Activated CD8-positive, alpha-beta memory T cell treated with anti-CD3 and anti-CD28 coated beads for 24 hours (primary cell): Measurements from ENCODE around the gene PTPN20.
"Not testable (repeated sequence)": the region's sequence is repeated elsewhere in the genome, so short reads cannot be mapped to it uniquely, and the experiment has no call there.

Experiments used
- DNase-seq: peaks from one replicate; pipeline ENCODE4 v3.0.0-alpha.2; 2020

The PTPN20 gene

GRCh38 chr10:46911144-46911876 is at the start of gene PTPN20:
Gene PTPN20 (plus strand): TSS chr10:46911428. CDS start chr10:46932500, 21,072 bp downstream.
- not testable (repeated sequence) for DNase-seq

GRCh38 chr10:46869716-46870115 is 41.5 kb upstream of the PTPN20 start:
- DNase-seq = not testable (repeated sequence)

GRCh38 chr10:46871583-46871982 is 39.6 kb upstream of the PTPN20 start:
- DNase-seq = not testable (repeated sequence)

- DNase-seq = not testable (repeated sequence)
These were observed 35.9 kb upstream of the PTPN20 start for GRCh38 chr10:46875304-46875703.

GRCh38 chr10:46876773-46877172 is 34.5 kb upstream of the PTPN20 start:
- not testable (repeated sequence) for DNase-seq

GRCh38 chr10:46878761-46879160 is 32.5 kb upstream of the PTPN20 start:
- not testable (repeated sequence) for DNase-seq

GRCh38 chr10:46890813-46891611 is 20.2 kb upstream of the PTPN20 start:
- DNase-seq = not testable (repeated sequence)

GRCh38 chr10:46896762-46897692 is 14.2 kb upstream of the PTPN20 start:
- DNase-seq = not testable (repeated sequence)

GRCh38 chr10:46901247-46901646 is 10.0 kb upstream of the PTPN20 start:
- not testable (repeated sequence) for DNase-seq

GRCh38 chr10:46903874-46904273 is 7.4 kb upstream of the PTPN20 start:
- DNase-seq = not testable (repeated sequence)

GRCh38 chr10:46906359-46906758 is 4.9 kb upstream of the PTPN20 start:
- DNase-seq = not testable (repeated sequence)

GRCh38 chr10:46907185-46908117 is 3.8 kb upstream of the PTPN20 start:
- DNase-seq = not testable (repeated sequence)

- DNase-seq = not testable (repeated sequence)
These were observed 11.3 kb downstream of the PTPN20 start for GRCh38 chr10:46922498-46922897.

GRCh38 chr10:46925156-46925555 is 13.9 kb downstream of the PTPN20 start:
- not testable (repeated sequence) for DNase-seq

GRCh38 chr10:46925853-46926252 is 14.6 kb downstream of the PTPN20 start:
- not testable (repeated sequence) for DNase-seq

- DNase-seq = not testable (repeated sequence)
These were observed 17.6 kb downstream of the PTPN20 start for GRCh38 chr10:46928810-46929209.

GRCh38 chr10:46932383-46932782 is 21.2 kb downstream of the PTPN20 start:
- not testable (repeated sequence) for DNase-seq

GRCh38 chr10:46941091-46941490 is 29.9 kb downstream of the PTPN20 start:
- DNase-seq = not testable (repeated sequence)

GRCh38 chr10:46948687-46949518 is 37.7 kb downstream of the PTPN20 start:
- not testable (repeated sequence) for DNase-seq

GRCh38 chr10:46952540-46952939 is 41.3 kb downstream of the PTPN20 start:
- not testable (repeated sequence) for DNase-seq
